Stimulated activated CD8-positive, alpha-beta memory T cell treated with anti-CD3 and anti-CD28 coated beads, Interleukin-7, amount 100 ng/mL, for 1 hour (primary cell): ENCODE results near the gene NUP210L.
A peak's percentile ranks its signal among the peaks of the same experiment; 100 is the strongest.
"Not testable (repeated sequence)": the region's sequence is repeated elsewhere in the genome, so short reads cannot be mapped to it uniquely, and the experiment has no call there.

Source experiments
- DNase-seq, 2 donors: peaks; one replicate each; pipeline ENCODE4 v3.0.0-alpha.2; 2020; ENCODE audit warnings: low read depth in 2 of 2

The NUP210L gene

DNA sequence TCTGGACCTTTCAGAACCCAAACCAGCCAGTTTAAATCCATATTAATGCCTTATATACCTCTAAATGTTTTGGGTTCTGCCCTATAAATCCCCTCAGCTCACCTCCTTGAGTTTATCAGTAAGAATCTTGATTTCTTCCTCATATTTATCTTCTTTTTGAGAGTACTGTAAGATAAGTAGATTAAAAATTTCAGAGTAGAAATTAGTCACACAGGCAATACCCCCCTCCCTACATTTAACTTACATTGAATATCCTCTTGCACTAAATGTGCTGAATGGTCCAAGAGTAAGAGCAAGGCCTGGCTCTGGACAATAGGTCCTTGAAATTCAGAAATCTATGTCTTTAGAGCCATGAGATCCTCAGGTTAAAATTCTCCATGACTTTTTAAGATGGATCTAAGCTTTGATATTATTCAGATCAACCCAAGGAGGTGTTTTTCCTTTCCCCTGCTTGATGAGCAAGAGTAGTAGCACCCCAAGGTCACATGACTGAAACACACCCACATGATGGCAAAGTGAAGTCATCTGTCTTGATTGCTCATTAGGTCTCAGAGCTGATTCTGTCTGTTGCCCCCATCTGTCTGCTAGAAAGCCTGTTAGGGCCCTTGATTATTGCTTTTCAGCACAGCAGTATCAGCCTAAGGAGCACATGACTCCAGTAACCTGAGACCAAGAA lies 15.8 kb upstream of the NUP210L start:
- DNase-seq = no peak

DNA sequence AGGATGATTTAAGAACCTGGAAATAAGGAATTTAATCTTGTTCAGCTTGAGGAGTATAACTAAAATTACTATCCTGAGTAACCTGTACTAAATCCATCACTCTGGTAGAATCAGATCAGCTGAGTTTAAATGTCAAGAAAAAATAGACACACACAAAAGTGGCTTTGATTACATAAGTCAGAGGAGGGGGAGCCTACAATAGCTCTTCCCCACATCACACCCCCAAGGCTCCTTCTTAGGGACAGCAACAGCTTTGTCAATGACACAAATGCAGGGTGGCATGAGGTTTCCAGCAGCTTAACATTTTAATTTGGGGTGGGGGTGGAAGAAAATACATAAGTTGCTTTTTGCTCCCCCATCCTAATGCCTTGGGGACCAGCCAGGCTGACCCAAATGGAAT lies 12.6 kb upstream of the NUP210L start:
- no peak for DNase-seq

DNA sequence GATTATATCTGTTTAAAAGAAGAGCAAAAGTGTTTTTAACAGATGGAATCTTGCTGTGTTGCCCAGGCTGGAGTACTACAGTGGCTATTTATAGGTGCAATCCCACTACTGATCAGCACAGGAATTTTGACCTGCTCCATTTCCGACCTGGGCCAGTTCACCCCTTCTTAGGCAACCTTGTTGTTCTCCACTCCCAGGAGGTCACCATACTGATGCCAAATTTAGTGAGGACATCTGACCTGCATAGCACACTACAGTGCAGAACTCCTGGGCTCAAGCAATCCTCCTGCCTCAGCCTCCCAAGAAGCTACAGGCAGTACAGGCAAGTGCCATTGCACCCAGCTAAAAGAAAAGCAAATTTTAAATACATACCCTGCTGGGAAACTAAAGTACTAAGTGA lies 11.3 kb upstream of the NUP210L start:
- no peak for DNase-seq

DNA sequence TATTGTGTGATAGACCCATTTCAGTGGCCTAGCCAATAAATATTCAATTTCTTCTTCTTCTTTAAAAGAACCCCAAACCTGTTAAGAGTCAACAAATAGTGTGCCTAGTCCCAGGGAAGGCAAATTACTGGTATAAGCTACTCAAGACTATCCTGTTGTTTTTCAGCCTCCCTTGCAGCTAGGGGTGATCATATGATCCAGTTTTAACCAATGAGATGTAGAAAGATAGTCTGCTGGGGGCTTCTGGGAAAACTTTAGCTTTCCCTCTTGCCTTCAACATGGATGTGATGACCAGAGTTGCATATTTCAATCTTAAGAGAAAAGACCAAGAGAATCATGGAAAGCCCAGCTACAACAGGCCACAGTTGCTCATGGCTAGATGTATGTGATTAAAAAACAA lies 4.7 kb upstream of the NUP210L start:
- DNase-seq = no peak

DNA sequence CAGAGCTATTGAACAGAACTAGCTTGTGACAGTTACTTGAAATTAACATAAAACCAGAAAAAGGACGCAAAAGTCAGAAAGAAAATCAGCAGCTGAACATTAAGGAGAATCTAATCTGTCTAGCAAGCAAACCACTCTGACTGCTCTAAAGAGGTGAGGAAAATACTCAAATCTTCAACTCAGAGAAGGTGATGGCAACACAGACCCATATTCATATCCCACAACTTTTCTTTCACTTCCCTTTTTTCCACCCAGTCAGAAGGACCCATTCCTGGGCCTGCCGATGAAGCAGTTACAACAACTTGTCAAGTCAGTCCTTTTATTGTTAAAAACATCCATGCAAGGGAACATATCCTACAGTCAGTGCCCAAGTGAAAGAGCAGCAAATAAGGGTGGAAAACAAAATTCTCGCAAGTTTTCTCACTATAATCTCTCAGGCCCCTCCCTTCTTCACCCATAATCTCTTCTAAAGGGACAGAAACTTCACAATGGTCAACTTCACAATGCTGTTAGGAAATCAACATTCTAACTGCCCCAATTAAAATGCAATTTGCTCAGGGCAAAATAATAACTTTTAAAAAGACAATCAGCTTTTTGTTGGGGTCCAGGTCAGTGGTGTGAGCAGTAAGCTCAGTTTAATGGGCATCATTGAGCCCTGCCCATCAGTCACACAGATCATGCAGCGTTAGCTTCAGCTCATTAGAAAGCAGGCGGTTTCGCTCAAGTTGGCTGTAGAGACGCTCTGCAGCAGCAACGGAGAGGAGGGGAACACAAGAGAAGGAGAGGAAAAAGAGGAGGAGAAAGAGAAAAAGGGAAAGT lies 3.6 kb upstream of the NUP210L start:
- no peak for DNase-seq

DNA sequence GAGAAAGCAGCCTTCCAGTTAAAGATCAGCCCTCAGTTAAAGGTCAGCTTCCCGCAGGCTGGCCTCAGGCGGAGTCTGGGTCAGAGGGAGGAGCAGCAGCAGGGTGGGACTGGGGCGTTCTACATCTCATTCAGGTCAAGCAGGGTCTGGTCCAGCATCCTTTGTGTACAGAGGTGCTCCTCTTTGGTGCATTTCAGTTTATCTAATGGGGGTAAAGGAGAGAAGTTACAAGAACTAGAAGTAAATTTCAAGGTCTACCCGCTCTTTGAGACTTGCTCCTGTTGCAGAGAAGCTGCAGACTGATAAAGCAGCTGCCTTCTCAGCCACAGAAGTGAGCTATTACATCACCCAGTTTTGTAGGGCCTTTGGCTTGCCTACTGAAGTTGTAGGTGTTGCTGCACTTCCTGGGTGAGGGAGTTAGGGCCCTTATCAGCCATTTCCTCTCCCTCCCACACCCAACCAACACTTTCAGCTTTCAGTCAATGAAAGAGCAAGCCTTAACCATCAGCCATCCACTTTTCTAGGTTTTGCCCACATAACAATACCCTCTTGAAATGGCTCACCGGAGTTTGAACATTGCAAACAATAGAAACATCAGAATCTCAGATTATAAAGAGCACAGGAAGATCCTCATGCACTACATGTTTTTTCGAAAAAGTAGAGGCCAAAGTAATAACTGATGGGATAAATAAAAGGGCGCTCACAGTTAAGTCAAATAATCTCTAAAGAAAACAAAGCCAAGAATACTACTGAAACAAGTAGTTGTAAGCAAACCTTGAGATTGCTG lies 2.8 kb upstream of the NUP210L start:
- DNase-seq = peak; percentile 25 to 28

DNA sequence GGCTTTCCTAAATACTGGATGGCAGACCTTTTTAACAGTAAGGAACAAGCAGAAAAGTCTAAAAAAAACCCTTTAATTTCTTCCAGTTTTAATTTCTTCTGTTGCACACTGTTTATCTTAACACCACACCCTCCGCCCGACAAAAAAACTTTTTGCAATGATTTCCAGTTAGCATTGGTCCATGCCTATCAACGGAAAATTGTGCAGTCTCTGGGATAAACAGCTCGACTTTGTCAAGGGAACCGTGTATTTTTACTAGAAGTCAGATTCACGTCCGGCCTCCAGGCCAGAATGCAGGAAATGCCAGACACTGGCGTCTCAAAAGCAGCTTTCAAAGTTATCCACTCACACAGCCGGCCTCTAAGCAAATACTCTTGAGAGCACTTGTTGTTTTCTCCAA lies 378 bp upstream of the NUP210L start:
- no peak for DNase-seq

DNA sequence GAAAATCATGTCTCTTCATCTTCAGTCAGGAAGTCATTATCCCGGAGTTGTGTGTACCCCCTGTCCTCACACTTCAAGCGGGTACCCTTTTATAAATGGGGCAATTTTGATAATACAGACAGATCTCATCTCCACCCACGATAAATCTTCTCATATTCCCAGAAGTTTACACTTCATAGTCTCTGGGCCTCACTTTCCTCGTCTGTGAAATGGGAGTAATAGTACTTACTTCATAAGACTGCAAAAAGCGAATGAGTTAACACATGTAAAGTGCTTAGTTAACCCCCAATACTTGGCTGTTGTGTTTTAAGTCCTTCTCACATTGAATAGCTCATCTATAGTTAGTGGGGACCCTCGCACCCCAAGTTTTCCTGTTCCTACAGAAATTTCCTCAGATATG lies 820 bp downstream of the NUP210L start:
- DNase-seq = no peak

DNA sequence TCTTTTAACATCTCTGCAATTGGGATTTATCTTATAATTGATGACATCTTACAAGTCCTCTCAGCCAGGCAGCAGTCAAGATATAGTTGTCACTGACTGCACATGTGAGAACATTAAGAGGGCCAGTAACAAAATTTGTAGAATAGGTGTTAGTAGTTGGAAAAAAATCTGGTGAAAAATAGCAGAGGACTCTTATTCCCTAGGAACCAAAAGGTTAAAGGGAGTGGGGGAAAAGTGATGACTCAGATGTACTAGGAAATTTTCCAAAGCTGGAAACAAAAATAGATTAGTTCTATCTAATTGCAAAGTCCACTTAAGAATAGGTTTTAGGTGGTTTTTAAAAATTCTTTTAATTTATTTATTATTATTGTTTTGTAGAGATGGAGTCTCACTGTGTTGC lies 3.6 kb downstream of the NUP210L start:
- no peak for DNase-seq

DNA sequence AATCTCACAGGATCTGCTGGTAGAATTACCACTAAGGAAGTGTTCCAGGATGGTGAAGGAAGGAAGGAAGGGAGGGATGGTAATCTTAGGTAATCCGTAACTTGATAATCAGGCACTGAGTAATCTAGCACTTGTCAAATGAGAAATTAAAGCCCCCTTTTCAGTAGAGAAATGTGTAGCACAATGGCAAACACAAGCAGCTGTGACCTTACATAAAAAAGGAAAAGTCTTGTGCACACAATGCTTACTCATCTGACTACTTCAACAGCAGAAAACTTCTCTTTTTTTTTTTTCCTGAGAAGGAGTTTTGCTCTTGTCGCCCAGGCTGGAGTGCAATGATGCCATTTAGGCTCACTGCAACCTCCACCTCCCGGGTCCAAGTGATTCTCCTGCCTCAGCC lies 6.1 kb downstream of the NUP210L start:
- DNase-seq = no peak

DNA sequence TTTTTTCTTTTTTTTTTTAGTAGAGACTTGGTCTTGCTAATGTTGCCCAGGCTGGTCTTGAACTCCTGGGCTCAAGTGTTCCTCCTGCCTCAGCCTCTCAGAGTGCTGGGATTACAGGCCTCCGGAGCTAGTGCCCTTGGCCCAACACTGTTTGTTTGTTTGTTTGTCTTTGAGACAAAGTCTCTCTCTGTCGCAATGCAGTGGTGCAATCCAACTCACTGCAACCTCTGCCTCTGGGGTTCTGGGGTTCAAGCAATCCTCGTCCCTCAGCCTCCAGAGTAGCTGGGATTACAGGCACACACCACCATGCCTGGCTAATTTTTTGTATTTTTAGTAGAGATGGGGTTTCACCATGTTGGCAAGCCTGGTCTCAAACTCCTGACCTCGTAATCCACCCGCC lies 7.4 kb downstream of the NUP210L start:
- not testable (repeated sequence) for DNase-seq

DNA sequence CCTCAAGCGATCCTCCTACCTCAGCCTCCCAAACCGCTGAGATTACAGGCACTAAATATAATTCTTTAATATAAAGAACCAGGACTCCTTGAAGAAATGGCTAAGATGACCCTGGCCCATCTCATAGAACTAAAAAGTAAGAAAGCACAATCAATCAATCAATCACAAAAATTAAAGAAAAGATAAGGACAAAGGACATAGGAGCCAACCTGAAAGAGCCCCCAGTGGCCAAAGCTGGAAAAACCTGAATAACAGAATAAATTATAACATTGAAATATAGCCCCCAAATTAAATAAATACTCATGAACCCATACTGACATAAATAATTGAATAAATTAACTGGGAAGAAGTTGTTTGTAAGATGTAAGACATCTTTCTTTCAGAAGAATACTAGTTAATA lies 8.9 kb downstream of the NUP210L start:
- DNase-seq = no peak

DNA sequence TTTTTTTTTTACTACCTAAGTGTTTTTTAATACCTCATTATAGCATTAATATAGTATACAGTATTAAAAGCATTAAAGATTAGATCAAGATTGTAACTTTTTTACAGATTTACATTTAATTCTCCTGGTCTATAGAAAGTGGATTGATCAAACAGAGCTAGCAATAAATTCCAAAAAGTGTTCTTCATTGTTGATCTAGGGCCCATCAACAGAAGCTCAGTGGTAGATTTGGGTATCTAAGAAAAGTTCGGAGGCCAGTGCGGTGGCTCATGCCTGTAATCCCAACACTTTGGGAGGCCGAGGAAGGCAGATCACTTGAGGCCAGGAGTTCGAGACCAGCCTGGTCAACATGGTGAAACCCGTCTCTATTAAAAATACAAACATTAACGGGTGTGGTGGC lies 12.5 kb downstream of the NUP210L start:
- DNase-seq = no peak

DNA sequence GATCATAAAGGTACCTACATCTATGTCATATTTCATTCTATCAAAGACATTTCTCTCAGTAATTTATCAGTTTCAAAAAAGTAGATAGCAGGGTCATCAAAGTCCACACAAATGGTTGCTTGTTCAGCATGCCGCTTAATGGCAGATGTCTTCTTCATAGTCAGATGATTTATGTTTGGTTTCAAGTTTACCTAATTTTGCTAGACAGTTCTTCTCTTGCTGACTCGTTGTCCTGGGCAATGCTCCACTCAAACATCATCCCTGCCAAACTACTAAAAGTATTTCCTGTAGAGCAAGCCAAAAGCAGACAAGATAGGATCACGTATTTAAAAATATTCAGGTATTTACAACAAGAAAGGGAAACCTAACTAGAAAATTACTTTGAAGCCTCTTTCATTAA lies 13.6 kb downstream of the NUP210L start:
- no peak for DNase-seq

DNA sequence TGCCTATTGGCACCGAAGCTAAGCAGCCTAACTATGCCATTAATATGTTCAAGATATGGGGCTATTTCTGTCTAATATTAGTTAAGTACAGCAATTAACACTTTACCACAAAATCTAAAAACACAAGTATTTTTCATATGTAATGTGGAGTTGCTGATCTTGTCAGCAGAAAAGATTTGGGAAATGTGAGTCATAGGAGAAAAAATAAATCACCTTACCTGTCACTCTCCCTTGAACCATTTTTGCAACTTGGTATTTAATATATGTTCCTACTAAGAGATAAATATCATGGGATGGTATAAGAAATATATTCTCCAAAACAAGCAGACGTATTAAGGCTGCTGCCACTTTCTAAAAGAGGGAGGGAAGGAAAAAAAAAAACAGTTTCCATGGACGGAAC lies 17.0 kb downstream of the NUP210L start:
- DNase-seq = no peak

DNA sequence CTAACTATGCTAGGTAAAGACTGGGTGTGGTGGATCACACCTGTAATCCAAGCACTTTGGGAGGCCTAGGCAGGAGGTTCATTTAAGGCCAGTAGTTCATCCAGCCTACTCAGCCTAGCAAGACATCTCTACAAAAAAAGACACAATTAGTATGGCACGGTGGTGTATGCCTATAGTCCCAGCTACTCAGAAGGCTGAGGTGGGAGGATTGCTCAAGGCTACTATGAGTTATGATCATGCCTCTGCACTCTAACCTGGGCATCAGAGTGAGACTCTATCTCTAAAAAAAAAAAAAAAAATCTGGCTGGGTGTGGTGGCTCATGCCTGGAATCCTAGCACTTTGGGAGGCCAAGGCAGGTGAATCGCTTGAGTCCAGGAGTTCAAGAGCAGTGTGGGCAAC lies 21.6 kb downstream of the NUP210L start:
- no peak for DNase-seq

DNA sequence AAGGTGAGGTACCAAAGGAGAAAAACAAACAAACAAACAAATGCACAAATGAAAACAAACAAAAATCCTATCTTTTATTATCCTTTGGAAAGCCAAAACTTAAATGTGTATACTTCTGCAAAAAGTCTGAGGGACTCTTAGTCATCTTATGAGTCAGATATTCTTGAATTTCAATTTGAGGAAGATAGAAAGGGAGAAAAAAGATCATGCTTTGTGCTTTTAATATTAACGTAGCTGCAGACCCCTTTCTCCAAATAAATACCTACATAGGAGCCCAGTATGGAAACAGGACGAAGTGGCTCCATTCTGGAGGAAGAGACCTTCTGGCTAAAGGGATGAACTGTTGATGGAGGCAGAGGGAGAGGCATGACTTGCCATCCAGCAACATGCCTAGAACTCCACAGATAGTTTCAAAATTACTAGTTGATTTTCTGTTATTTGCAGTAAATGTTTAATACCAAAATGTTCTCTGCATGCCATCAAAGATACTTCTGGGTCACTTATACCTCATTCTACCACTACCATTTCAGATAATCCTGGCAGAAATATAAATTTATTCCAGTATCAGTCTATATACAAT lies 25.4 kb downstream of the NUP210L start:
- DNase-seq = no peak

DNA sequence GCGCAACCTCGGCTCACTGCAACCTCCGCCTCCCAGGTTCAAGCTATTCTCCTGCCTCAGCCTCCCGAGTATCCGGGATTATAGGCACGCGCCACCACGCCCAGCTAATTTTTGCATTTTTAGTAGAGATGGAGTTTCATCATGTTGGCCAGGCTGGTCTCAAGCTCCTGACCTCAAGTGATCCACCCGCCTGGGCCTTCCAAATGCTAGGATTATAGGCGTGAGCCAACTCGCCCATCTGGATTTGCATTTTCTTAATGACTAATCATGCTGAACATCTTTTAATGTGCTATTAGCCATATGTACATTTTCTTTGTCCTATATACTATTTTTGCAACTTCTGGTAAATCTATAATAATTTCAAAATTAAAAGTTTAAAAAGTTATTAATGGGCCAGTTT lies 31.7 kb downstream of the NUP210L start:
- not testable (repeated sequence) for DNase-seq

DNA sequence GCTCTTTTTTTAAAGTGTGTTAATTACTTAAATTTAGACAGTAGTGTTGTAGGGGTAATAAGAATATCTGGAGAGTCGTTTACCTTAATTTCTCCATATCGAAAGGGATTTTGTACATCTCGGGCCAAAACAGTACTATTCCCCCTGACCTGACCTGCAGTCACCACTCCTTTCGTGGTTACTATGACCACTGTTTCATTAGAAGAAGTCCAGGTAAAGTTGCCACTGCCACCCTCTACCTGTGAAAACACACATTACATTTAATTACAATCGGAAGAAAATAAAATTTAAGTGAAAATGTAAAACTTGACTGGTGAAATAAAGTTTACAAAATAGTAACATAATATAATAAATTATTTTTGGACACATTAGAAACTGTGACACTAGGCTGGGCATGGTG lies 37.2 kb downstream of the NUP210L start:
- DNase-seq = no peak

DNA sequence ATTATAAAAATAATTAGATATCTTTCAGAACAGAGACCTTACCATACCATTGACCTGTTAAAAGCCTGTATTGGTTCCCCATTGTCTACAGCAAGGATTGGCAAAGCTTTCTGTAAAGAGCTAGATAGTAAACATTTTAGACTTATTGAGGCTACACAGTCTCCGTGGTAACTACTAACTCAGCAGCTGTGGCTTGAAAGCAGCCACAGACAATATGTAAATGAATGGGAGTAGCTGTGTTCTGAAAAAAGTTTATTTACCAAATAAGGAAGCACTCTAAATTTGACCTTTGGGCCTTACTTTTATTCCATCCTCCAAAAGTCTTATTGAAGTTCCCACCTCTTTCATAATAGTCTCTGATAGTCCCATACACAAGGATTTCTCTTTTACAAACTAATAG lies 39.7 kb downstream of the NUP210L start:
- DNase-seq = no peak

DNA sequence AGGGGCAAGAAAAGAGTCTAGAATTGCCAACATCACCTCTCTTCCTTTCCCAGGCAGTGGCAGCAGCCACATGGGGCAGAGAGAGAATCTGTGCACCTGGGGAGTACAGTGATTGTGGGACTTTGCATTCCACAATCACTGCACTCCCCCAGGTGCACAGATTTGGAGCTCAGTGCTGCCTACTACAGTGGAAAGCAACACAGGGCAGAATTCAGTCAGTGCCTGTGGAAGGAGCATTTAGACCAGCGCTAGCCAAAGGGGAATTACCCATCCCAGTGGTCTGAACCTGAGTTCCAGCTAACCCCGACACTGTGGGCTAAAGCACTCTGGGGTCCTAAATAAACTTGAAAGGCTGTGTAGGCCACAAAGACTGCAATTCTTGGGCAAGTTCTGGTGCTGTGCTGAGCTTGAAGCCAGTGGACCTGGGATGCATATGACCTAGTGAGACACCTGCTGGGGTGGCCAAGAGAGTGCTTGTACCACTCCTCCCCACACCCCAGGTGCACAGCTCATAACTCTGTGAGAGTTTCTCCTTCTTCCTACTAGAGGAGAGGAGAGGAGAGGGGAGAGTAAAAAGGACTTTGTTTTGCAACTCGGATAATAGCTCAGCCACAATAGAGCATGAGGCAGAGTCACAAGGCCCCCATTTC lies 50.3 kb downstream of the NUP210L start:
- DNase-seq = no peak

DNA sequence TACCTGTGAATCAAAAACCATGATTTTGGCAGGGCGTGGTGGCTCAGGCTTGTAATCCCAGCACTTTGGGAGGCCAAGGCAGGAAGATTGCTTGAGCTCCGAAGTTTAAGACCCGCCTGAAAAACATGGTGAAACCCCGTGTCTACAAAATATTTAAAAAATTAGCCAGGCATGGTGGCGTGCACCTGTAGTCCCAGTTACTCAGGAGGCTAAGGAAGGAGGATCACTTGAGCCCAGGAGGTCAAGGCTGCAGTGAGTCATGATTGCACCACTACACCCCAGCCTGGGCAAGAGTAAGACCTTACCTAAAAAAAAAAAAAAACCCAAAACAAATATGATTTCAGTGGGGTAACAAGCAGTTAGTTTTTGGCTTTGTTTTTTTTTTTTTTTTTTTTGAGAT lies 54.7 kb downstream of the NUP210L start:
- not testable (repeated sequence) for DNase-seq
